ENCODE data around the gene DMD. TPM values are rescaled to one million over a fixed set of nuclear protein-coding genes. Genes with fewer than 3 reads are reported as not detected.

Gene DMD
- total RNA-seq, 1 donor, result 32.4 TPM

DNA sequence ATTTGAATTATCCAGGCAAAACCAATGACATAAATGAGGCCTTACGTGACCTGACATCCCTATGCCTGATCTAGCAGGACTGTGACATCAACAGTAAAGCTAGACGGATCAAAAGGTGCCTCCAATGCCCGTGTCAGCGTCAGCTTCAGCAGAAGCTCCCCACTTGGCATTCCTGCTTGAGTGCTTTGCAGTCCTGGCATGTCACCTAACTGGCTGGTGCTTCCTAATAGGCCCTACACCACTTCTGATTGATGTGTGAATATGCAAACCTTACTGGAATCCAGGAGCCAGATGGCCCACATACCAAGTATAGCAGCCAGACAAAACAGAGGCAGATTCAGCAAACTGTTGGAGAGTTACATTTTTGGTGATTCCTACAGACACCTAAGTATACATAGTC lies 224.2 kb downstream of the DMD start:
- no peak for DNase-seq (ENCODE audit: low read depth)
- H3K4me3 ChIP-seq (ENCODE audit: low read depth, low read length), result no peak overlapping the region
- TF ChIP-seq, protein P1, sequence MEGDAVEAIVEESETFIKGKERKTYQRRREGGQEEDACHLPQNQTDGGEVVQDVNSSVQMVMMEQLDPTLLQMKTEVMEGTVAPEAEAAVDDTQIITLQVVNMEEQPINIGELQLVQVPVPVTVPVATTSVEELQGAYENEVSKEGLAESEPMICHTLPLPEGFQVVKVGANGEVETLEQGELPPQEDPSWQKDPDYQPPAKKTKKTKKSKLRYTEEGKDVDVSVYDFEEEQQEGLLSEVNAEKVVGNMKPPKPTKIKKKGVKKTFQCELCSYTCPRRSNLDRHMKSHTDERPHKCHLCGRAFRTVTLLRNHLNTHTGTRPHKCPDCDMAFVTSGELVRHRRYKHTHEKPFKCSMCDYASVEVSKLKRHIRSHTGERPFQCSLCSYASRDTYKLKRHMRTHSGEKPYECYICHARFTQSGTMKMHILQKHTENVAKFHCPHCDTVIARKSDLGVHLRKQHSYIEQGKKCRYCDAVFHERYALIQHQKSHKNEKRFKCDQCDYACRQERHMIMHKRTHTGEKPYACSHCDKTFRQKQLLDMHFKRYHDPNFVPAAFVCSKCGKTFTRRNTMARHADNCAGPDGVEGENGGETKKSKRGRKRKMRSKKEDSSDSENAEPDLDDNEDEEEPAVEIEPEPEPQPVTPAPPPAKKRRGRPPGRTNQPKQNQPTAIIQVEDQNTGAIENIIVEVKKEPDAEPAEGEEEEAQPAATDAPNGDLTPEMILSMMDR (IDR thresholded peaks at IDR 0.05; ENCODE audit: insufficient read depth, low read depth, low read length), result no peak

DNA sequence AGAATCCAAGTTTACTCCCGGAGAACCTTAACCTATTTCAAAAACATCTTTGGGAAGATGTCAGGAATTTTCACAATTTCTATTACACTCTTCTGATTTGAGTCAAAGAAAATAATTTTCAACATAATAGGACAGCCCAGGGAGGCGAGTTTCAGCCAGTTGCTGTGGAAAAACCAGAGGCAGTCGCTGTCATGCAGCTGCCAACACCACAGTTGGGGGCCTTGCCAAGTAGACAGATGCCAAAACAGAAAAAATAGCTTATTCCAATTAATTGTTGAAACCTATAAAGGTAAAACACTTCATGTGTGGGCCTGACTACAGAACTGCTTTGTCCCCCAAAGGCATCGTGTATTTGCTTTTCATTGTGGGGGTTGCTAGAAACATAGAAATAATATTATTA lies 225.8 kb downstream of the DMD start:
- H3K4me3 ChIP-seq (ENCODE audit: low read depth, low read length), result no peak overlapping the region
- TF ChIP-seq, protein P1 (IDR thresholded peaks at IDR 0.05; ENCODE audit: insufficient read depth, low read depth, low read length), result no peak
- DNase-seq (ENCODE audit: low read depth), result no peak

DNA sequence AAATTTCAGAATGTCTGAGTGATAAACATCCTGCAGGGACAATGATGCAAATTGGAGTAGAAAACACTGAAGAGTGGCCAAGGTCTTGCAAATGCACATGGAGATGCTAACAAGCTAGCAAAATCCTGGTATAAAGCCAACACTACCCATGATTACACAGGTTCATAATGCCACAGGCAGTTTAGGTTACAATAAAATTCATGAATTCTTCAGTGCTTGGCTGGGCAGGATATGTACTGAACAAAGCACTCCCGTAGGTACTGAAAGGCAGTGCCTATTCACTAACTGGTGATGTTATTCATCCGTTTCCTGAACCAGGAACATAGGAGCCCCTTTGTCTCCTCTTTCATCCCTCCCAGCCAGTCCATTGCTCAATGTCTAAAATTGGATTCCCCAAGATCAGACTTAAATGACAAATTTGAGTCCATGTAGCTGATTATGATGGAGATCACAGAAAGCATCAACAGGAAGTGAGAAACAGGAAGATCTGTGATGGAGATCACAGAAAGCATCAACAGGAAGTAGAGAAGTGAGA lies 244.5 kb downstream of the DMD start:
- no peak for DNase-seq (ENCODE audit: low read depth)
- TF ChIP-seq, protein P1 (IDR thresholded peaks at IDR 0.05; ENCODE audit: insufficient read depth, low read depth, low read length), result no peak
- no peak overlapping the region for H3K4me3 ChIP-seq (ENCODE audit: low read depth, low read length)

DNA sequence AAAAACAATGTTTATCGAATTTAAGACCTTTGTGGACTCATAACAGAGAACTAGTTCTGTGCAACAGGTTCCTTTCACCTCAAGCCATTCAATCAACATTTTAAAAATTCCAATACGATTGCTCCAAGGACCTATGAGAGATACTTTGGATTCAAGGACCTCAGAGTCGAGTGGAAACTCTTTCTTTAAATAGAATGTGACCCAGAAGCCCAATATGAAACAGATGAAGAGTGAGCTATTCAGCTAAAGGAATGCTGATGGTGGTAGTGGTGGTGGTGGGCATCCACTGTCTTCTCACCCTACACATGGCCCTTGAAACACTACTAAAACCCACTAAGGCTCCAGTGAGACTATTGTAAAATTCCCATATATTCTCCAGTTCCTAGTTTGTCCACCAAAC lies 257.2 kb downstream of the DMD start:
- DNase-seq (ENCODE audit: low read depth), result no peak
- H3K4me3 ChIP-seq (ENCODE audit: low read depth, low read length), result no peak overlapping the region
- TF ChIP-seq, protein P1 (IDR thresholded peaks at IDR 0.05; ENCODE audit: insufficient read depth, low read depth, low read length), result no peak

DNA sequence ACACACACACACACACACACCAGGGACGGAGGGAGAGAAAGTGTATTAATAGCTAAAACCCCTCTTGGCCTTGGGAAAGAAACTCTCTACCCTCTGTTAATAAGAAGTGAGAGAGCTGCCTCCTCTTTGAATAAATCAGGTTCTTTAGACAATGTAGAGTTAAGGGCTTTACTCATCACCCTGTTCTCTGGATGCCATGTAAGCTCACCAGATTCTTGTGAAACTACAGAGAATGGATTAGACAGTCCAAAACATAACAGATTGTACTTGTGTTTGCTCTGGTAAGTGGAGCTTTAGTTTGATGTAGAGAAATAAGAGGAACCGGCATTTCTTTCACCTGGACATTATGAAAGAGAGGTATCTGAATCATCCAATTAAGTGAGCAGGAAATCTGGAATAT lies 263.2 kb downstream of the DMD start:
- no peak for DNase-seq (ENCODE audit: low read depth)
- TF ChIP-seq, protein P1 (IDR thresholded peaks at IDR 0.05; ENCODE audit: insufficient read depth, low read depth, low read length), result no peak

DNA sequence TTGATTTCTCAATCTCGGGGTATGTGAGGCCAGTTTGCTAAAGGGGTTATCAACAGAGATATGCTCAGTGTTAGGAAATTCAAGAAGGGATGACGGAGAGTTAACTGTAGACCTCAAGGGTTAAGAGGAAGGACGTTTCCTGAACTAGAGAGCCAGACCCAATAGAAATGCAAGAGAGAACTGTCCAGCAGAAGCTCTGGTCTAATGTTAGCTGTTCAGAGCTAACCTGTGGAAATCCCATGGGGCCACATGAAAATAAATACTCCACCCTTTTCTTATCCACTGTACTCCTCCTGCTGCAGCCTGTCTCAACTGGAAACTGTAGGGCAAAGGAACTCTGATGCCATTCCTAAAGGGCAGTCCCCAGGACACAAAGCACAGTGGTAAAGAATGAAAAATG lies 274.3 kb downstream of the DMD start:
- no peak overlapping the region for H3K4me3 ChIP-seq (ENCODE audit: low read depth, low read length)
- DNase-seq (ENCODE audit: low read depth), result no peak
- TF ChIP-seq, protein P1 (IDR thresholded peaks at IDR 0.05; ENCODE audit: insufficient read depth, low read depth, low read length), result no peak

More for the DNA sequence above, 263.2 kb downstream of the DMD start:
- H3K4me3 ChIP-seq (ENCODE audit: low read depth, low read length), result no peak overlapping the region

DNA sequence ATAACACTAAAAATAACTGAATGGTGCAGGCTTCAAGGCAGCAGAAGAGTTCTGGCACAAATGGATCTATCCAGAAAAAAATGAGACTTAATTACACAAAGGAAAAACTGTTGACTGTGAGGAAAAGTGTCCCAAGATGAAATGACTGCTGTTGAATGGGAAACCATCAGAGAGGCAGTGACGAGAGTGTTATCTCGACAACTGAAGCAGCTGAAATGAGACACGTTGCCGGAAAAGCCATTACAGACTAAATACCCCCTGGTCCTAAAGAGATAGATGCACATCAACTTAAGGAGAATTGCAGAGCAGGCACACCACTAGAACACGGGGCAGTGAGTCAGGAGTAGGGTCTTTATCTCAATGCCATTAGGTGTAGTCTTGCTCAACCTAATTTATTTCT lies 277.8 kb downstream of the DMD start:
- H3K4me3 ChIP-seq (ENCODE audit: low read depth, low read length), result no peak overlapping the region
- TF ChIP-seq, protein P1 (IDR thresholded peaks at IDR 0.05; ENCODE audit: insufficient read depth, low read depth, low read length), result no peak
- no peak for DNase-seq (ENCODE audit: low read depth)
